Iris pigment epithelial cell (primary cell): ENCODE data around the gene KLK2.
A peak's percentile ranks its signal among the peaks of the same experiment; 100 is the strongest.

Source experiments
- DNase-seq: peaks from one replicate; pipeline ENCODE4 v3.0.0-alpha.2; 2011; ENCODE audit warnings: low read depth

KLK2 gene

DNA sequence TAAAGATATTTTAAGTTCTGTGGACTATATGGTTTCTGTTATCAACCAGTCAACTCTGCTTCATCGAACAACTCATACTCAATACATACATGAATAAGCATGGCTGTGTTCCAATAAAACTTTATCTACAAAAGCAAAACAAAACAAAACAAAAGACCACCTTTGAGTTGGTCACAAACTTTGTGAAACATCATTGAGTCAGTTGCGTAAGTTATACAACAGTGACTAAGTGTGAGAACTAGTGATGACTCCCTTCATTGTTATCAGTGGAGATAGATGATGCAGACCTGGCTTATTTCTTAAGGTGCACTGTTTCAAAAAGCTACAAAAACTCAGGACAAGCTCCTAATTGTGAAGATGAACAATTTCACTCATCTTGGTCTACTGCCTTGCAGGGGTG is 52.5 kb downstream of the KLK2 start:
- DNase-seq, result peak; percentile 36

- DNase-seq, result no peak
Observed at GRCh38 chr19:50926144-50926543, 52.9 kb downstream of the KLK2 start.

DNA sequence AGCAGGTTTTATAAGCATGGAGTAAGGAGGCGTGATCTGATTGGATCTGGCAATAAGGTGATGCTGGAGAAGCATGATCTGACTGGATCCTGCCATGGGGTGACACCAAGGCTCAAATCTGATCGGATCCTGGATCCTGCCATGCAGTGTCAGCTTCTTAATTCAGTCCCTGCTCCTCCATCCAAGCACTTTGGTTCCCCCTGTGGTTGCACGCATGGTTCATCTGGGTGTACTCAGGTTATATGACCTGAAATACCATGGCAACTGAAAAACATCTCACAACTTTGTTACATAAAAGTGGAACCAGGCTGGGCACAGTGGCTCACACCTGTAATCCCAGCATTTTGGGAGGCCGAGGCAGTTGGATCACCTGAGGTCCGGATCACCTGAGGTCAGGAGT is 55.6 kb downstream of the KLK2 start:
- no peak for DNase-seq
